Kidney epithelial cell (primary cell): ENCODE results near the gene MEGF11. TPM values are rescaled to one million over a fixed set of nuclear protein-coding genes. Genes with fewer than 3 reads are reported as not detected.

Experiments
- DNase-seq: peaks from one replicate; pipeline ENCODE4 v3.0.0-alpha.2; 2010; ENCODE audit warnings: low read depth
- H3K27me3 ChIP-seq: 2 replicates; pipeline ENCODE4 v1.6.0; 2011; ENCODE audit warnings: low read length; ENCODE audit not compliant: control insufficient read depth, insufficient read depth
- H3K36me3 ChIP-seq: 2 replicates; pipeline ENCODE4 v1.5.1; 2011; ENCODE audit warnings: low read length; ENCODE audit not compliant: control insufficient read depth, insufficient read depth
- H3K4me3 ChIP-seq: 2 replicates; pipeline ENCODE4 v1.5.1; 2011; ENCODE audit warnings: low read depth, mild to moderate bottlenecking, control low read depth, low read length
- CTCF ChIP-seq: IDR thresholded peaks from 2 replicates; pipeline ENCODE4 v1.5.1; 2011; ENCODE audit warnings: mild to moderate bottlenecking, moderate library complexity, low read length, control low read depth, inconsistent platforms; ENCODE audit not compliant: insufficient read depth, poor library complexity, severe bottlenecking
- total RNA-seq: library from RNA; depleted of rRNA; stranded (reverse); fragments of >200 nt; gene quantifications from 2 replicates; pipeline ENCODE4 v1.2.3, GENCODE V29; 2015

The MEGF11 gene
- total RNA-seq, 1 donor from 2014 or later: 0.63 TPM

- Histone ChIP-seq H3K36me3 (no peaks in the 10 kb centered on the region), H3K27me3 (no peaks in the 10 kb centered on the region), H3K4me3 (no peak overlapping the region)
- DNase-seq: no peak
- no peak for TF ChIP-seq CTCF
These were observed 229.4 kb downstream of the MEGF11 start for GRCh38 chr15:66024116-66024515.

- DNase-seq: no peak
These were observed 230.1 kb downstream of the MEGF11 start for GRCh38 chr15:66023311-66023972.

DNA sequence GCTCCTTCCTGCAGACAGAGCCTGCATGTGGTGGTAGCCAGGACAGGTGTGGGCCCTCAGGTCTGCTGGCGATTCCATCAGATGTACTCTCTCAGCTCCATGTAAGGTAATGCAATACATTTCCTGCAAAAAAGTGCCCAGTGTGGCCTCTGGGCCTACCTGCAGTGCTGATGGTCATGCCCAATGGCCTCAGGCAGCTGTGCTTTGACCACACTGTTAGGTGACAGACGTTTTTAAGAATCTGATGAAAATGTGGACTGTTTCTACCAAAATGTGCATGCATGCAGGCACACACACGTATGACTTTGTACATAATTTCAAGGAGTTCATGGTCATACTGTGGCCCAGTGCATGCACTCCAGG, 231.4 kb downstream of the MEGF11 start:
- Histone ChIP-seq H3K4me3 (no peak overlapping the region), H3K36me3 (no peaks in the 10 kb centered on the region), H3K27me3 (no peaks in the 10 kb centered on the region)
- DNase-seq: no peak
- no peak for TF ChIP-seq CTCF

More at GRCh38 chr15:66023311-66023972, 230.1 kb downstream of the MEGF11 start:
- TF ChIP-seq CTCF: no peak
- H3K36me3 ChIP-seq: no peaks in the 10 kb centered on the region
- H3K4me3 ChIP-seq: no peak overlapping the region
- no peaks in the 10 kb centered on the region for H3K27me3 ChIP-seq

DNA sequence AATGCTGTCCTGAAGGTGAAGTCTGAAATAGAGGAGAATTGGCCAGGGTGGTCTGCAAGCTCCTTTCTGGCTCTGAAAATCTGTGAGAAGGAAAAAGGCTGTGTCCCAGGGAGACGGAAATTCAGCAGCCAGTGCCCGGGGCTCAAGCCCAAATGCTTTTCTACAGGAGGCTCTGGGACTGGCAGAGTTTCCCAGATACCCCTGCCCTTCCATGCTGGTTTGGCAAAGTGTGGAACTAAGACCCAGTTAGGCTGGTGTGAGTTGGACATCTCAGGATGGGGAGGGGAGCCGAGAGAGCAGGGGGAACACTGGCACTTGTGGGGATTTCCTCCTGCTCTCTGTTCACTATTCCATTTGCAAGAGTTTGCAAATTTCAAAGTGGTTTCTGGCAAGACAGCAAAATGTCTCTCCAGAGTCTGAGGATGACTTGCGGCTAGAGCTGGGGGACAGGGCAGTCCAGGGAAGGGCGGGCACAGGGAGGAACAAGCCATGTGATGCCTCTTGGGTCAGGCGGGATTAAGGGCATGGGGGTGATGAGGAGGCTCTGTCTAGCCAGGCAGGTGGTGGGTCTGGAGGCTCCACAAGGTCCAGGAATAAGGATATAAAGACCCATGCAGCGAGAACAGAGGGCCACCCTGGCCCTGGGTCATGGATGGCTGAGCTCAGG, 231.9 kb downstream of the MEGF11 start:
- no peak for DNase-seq
- Histone ChIP-seq H3K27me3 (no peaks in the 10 kb centered on the region), H3K4me3 (no peak overlapping the region), H3K36me3 (no peaks in the 10 kb centered on the region)
- TF ChIP-seq CTCF: no peak

- no peak for DNase-seq
- H3K4me3 ChIP-seq: no peak overlapping the region
- no peaks in the 10 kb centered on the region for H3K27me3 ChIP-seq
- no peaks in the 10 kb centered on the region for H3K36me3 ChIP-seq
- TF ChIP-seq CTCF: no peak
These were observed 233.6 kb downstream of the MEGF11 start for GRCh38 chr15:66019826-66020398.
